ENCODE data around the gene ZBTB3. TPM values are rescaled to one million over a fixed set of nuclear protein-coding genes. Genes with fewer than 3 reads are reported as not detected.
"Not testable (repeated sequence)": the region's sequence is repeated elsewhere in the genome, so short reads cannot be mapped to it uniquely, and the experiment has no call there.

ZBTB3 gene
- total RNA-seq, 1 donor: 13.4 TPM

GRCh38 chr11:62757846-62758788, 4.2 kb upstream of the ZBTB3 start:
- H3K4me3 ChIP-seq (ENCODE audit: low read depth, low read length): no peak overlapping the region
- no peak for DNase-seq (ENCODE audit: low read depth)
- TF ChIP-seq, protein P1, sequence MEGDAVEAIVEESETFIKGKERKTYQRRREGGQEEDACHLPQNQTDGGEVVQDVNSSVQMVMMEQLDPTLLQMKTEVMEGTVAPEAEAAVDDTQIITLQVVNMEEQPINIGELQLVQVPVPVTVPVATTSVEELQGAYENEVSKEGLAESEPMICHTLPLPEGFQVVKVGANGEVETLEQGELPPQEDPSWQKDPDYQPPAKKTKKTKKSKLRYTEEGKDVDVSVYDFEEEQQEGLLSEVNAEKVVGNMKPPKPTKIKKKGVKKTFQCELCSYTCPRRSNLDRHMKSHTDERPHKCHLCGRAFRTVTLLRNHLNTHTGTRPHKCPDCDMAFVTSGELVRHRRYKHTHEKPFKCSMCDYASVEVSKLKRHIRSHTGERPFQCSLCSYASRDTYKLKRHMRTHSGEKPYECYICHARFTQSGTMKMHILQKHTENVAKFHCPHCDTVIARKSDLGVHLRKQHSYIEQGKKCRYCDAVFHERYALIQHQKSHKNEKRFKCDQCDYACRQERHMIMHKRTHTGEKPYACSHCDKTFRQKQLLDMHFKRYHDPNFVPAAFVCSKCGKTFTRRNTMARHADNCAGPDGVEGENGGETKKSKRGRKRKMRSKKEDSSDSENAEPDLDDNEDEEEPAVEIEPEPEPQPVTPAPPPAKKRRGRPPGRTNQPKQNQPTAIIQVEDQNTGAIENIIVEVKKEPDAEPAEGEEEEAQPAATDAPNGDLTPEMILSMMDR (IDR thresholded peaks at IDR 0.05; ENCODE audit: insufficient read depth, low read depth, low read length): no peak

GRCh38 chr11:62755086-62755615, 1.2 kb upstream of the ZBTB3 start:
- TF ChIP-seq, protein P1 (IDR thresholded peaks at IDR 0.05; ENCODE audit: insufficient read depth, low read depth, low read length): no peak

GRCh38 chr11:62752994-62753735, 795 bp downstream of the ZBTB3 start:
- DNase-seq (ENCODE audit: low read depth): no peak
- TF ChIP-seq, protein P1 (IDR thresholded peaks at IDR 0.05; ENCODE audit: insufficient read depth, low read depth, low read length): no peak
- peak overlapping the region; percentile 97 for H3K4me3 ChIP-seq (ENCODE audit: low read depth, low read length)

More at GRCh38 chr11:62755086-62755615, 1.2 kb upstream of the ZBTB3 start:
- no peak for DNase-seq (ENCODE audit: low read depth)
- H3K4me3 ChIP-seq (ENCODE audit: low read depth, low read length): no peak overlapping the region

DNA sequence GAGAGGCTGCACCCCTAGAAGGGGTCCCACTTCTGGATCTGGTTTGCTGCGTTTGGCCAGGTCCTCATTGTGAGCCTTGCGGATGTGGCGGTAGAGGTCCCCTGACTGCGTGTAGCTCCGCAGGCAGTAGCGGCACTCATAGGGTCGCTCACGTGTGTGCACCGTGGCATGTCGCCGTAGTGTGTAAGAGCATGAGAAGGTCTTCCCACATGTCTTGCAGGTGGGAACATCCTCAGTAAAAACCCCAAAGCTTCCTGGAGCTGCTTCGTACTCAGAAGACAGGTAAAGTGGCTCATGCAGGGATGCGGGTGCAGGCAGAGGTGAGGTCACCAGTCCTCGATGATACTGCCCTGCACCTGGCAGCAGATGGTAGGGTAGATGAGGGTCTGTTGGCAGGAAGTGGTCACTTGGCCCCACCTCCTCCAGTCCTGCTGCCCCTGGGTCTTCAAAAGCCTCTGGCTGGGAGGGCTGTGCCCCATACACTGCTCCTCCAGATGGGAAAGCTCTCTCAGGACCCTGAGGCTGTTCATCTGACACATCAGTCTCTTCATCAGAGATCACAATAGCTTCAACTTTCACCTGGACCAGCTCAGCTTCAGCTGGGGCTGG, 1.7 kb downstream of the ZBTB3 start:
- TF ChIP-seq, protein P1 (IDR thresholded peaks at IDR 0.05; ENCODE audit: insufficient read depth, low read depth, low read length): no peak
- no peak overlapping the region for H3K4me3 ChIP-seq (ENCODE audit: low read depth, low read length)

GRCh38 chr11:62749931-62750330, 4.0 kb downstream of the ZBTB3 start:
- DNase-seq (ENCODE audit: low read depth); H3K4me3 ChIP-seq (ENCODE audit: low read depth, low read length): not testable (repeated sequence)

More for the DNA sequence above, 1.7 kb downstream of the ZBTB3 start:
- no peak for DNase-seq (ENCODE audit: low read depth)

- no peak for DNase-seq (ENCODE audit: low read depth)
- H3K4me3 ChIP-seq (ENCODE audit: low read depth, low read length): no peak overlapping the region
- TF ChIP-seq, protein P1 (IDR thresholded peaks at IDR 0.05; ENCODE audit: insufficient read depth, low read depth, low read length): no peak
Observed at GRCh38 chr11:62747475-62748160, 6.3 kb downstream of the ZBTB3 start.
